Prostate gland (tissue), 2 donors: ENCODE results near the gene ANKRD18B. TPM values are rescaled to one million over a fixed set of nuclear protein-coding genes. Genes with fewer than 3 reads are reported as not detected.

Experiments
- DNase-seq: peaks from one replicate; pipeline ENCODE4 v3.0.0-alpha.2; 2019; ENCODE audit warnings: low spot score
- H3K27ac ChIP-seq, 2 donors: fragments of 200-600 bp; sonication (generic); 2 replicates each; pipeline ENCODE4 v1.5.1; 2017 to 2019
- H3K27me3 ChIP-seq: fragments of 200-600 bp; sonication (generic); replicated peaks from 2 replicates; pipeline ENCODE4 v1.5.1; 2019; ENCODE audit not compliant: insufficient read depth
- H3K36me3 ChIP-seq, 2 donors: fragments of 200-600 bp; sonication (generic); 1 replicate in 1 of 2; 2 replicates in 1 of 2; pipeline versions ENCODE4 v1.5.1 to v1.8.1; 2017 to 2019
- H3K4me1 ChIP-seq: fragments of 200-600 bp; sonication (generic); replicated peaks from 2 replicates; pipeline ENCODE4 v1.5.1; 2019
- H3K4me3 ChIP-seq, 2 donors: fragments of 200-600 bp; sonication (generic); 2 replicates each; pipeline ENCODE4 v1.5.1; 2017 to 2019
- H3K9me3 ChIP-seq: fragments of 200-600 bp; sonication (generic); 2 replicates; pipeline ENCODE4 v1.5.1; 2017
- POLR2A ChIP-seq: fragments of 450-650 bp; IDR thresholded peaks from one replicate; pipeline ENCODE4 v1.6.1; 2016; ENCODE audit warnings: antibody characterized with exemption, mild to moderate bottlenecking
- POLR2AphosphoS5 ChIP-seq: sonication (generic); formaldehyde crosslinking; IDR thresholded peaks from one replicate; pipeline ENCODE4 v1.6.1; 2017; ENCODE audit warnings: antibody characterized with exemption
- WGBS: methylation state at CpG from one replicate; pipeline ENCODE4 v1.1.5; 2018; 5-methylcytosine and 5-hydroxymethylcytosine counted together
- intact Hi-C: fragments of 100-400 bp; cut with DNase I; formaldehyde crosslinking; loops from one replicate; pipeline ENCODE4 v1.14.2; 2022
- small RNA-seq, 2 donors: library from RNA; depleted of rRNA; stranded (forward); fragments of <200 nt; gene quantifications; one replicate each; pipeline ENCODE3, GENCODE V24; 2016
- total RNA-seq, 2 donors: library from RNA; depleted of rRNA; stranded (reverse); fragments of >200 nt; gene quantifications; one replicate each; pipeline ENCODE4 v1.1.0, GENCODE V29; 2016
- TF ChIP-seq, protein P1 (sequence below), 4 experiments: fragments of 200-600 bp in 2 of 4; fragments of 450-650 bp in 2 of 4; sonication (generic) in 2 of 4; IDR thresholded peaks; 1 replicate in 3 of 4; 2 replicates in 1 of 4; pipeline ENCODE4 v1.5.1; 2016 to 2019; ENCODE audit warnings: antibody characterized with exemption in 4 of 4, mild to moderate bottlenecking in 2 of 4, moderate library complexity in 2 of 4

Gene ANKRD18B
- total RNA-seq, 2 donors from 2014 or later: 3.4 to 21.6 TPM

DNA sequence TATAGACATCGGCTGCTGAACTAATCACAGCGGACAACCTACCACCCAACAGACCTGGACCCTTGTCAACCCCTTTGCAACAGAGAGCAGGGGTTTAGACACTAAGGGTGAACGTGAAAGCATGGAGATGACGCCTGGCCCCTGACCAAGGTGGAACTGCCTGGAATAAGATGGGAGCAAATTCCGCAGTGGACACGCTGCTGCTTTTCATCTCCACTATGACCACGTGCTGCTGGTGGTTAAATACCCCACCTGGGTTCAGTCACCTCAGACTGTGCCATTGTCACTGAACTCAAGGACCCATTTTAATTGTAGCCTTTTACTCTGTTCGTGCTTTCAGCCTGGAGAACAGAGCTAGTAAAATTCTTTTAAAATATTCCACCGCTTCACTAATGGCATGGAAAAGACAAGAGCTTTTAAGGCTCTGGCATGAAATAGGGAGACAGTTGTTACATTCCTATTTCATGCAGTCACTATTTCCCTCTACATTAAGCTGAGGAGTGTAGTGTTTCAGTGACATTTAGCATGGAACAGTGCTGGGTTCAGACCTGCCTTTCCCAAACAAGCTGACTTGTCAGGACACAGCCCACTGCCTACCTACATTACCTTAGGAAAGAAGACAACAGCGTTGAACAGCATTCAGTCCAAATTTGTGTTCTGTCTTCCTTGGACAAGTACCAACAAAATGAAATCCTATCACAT lies 96.8 kb downstream of the ANKRD18B start:
- H3K9me3 ChIP-seq: no peaks in the 10 kb centered on the region
- H3K4me3 ChIP-seq: no peak overlapping the region
- TF ChIP-seq POLR2A (no peak), POLR2AphosphoS5 (peak; percentile 63)
- TF ChIP-seq, protein P1, sequence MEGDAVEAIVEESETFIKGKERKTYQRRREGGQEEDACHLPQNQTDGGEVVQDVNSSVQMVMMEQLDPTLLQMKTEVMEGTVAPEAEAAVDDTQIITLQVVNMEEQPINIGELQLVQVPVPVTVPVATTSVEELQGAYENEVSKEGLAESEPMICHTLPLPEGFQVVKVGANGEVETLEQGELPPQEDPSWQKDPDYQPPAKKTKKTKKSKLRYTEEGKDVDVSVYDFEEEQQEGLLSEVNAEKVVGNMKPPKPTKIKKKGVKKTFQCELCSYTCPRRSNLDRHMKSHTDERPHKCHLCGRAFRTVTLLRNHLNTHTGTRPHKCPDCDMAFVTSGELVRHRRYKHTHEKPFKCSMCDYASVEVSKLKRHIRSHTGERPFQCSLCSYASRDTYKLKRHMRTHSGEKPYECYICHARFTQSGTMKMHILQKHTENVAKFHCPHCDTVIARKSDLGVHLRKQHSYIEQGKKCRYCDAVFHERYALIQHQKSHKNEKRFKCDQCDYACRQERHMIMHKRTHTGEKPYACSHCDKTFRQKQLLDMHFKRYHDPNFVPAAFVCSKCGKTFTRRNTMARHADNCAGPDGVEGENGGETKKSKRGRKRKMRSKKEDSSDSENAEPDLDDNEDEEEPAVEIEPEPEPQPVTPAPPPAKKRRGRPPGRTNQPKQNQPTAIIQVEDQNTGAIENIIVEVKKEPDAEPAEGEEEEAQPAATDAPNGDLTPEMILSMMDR (IDR thresholded peaks at IDR 0.05): no peak
- intact Hi-C loops: no loop called here
- WGBS: 27% methylated on average over 10 of the region's 10 CpGs
- no peaks in the 10 kb centered on the region for H3K27me3 ChIP-seq
- H3K27ac ChIP-seq: peak overlapping the region; percentile 34 to 66
- peak; percentile 89 for DNase-seq
- H3K36me3 ChIP-seq: no peaks in the 10 kb centered on the region
- no peaks in the 10 kb centered on the region for H3K4me1 ChIP-seq

Small RNA genes within 50 kb of the gene (small RNA-seq; reads per million reads assigned to genes)
- 0 reads per million in 2 donors for gene AL139008.1
- 0 reads per million in 2 donors for gene PRSS3P4

Other genes starting within 250 kb of the ANKRD18B start
- gene NFX1, start 233.7 kb upstream of the ANKRD18B start, total RNA-seq: 10 to 100 TPM; 30.8 to 39.5 TPM
- gene AQP7, start 121.7 kb upstream of the ANKRD18B start, total RNA-seq: 1 to 10 TPM in 1 of 2 donors, not detected in 1; 6.4 TPM
- 100 to 1,000 TPM; 200 to 327 TPM for gene AQP3, start 76.7 kb upstream of the ANKRD18B start, total RNA-seq
- gene NOL6, start 50.3 kb upstream of the ANKRD18B start, total RNA-seq: 10 to 100 TPM; 28.6 to 30.9 TPM